Fibroblast of skin of left biceps (primary cell): ENCODE results near the gene HNRNPM.

ENCODE experiments used
- DNase-seq, 2 experiments: peaks; one replicate each; pipeline ENCODE4 v3.0.0-alpha.2; 2013; ENCODE audit warnings: low read depth in 2 of 2

HNRNPM gene

GRCh38 chr19:8459520-8460270 lies 14.9 kb downstream of the HNRNPM start:
- DNase-seq, result no peak

GRCh38 chr19:8460516-8461298 lies 15.9 kb downstream of the HNRNPM start:
- no peak for DNase-seq

GRCh38 chr19:8461376-8461775 lies 16.6 kb downstream of the HNRNPM start:
- no peak for DNase-seq

- DNase-seq, result no peak
Measured at GRCh38 chr19:8461891-8462290, 17.1 kb downstream of the HNRNPM start.

GRCh38 chr19:8462571-8462970 lies 17.8 kb downstream of the HNRNPM start:
- no peak for DNase-seq

- DNase-seq, result no peak
Measured at GRCh38 chr19:8463365-8463764, 18.6 kb downstream of the HNRNPM start.

- no peak for DNase-seq
Measured at GRCh38 chr19:8466018-8466417, 21.2 kb downstream of the HNRNPM start.

- DNase-seq, result no peak
Measured at GRCh38 chr19:8468124-8468523, 23.3 kb downstream of the HNRNPM start.

GRCh38 chr19:8468761-8469373 lies 24.1 kb downstream of the HNRNPM start:
- DNase-seq, result peak; percentile 68 to 77

- no peak for DNase-seq
Measured at GRCh38 chr19:8469613-8470368, 25.0 kb downstream of the HNRNPM start.

GRCh38 chr19:8473648-8474476 lies 29.1 kb downstream of the HNRNPM start:
- DNase-seq, result no peak

- DNase-seq, result no peak
Measured at GRCh38 chr19:8475005-8475404, 30.2 kb downstream of the HNRNPM start.

GRCh38 chr19:8476524-8476923 lies 31.7 kb downstream of the HNRNPM start:
- no peak for DNase-seq

- DNase-seq, result no peak
Measured at GRCh38 chr19:8477889-8478288, 33.1 kb downstream of the HNRNPM start.

- no peak for DNase-seq
Measured at GRCh38 chr19:8478598-8478997, 33.8 kb downstream of the HNRNPM start.

- DNase-seq, result no peak
Measured at GRCh38 chr19:8481201-8481600, 36.4 kb downstream of the HNRNPM start.

GRCh38 chr19:8481616-8482015 lies 36.8 kb downstream of the HNRNPM start:
- DNase-seq, result no peak

GRCh38 chr19:8482696-8483095 lies 37.9 kb downstream of the HNRNPM start:
- no peak for DNase-seq

- DNase-seq, result no peak
Measured at GRCh38 chr19:8483165-8483564, 38.4 kb downstream of the HNRNPM start.

GRCh38 chr19:8484331-8484894 lies 39.6 kb downstream of the HNRNPM start:
- no peak for DNase-seq
